GM23338 (cell line): ENCODE data around the gene ODAD2. TPM values are rescaled to one million over a fixed set of nuclear protein-coding genes. Genes with fewer than 3 reads are reported as not detected.

ENCODE experiments used
- ATAC-seq: fragments of 200-7000 bp; cut with Tn5 transposase; 3 replicates; pipeline ENCODE4 v1.9.1; 2020
- DNase-seq: peaks from one replicate; pipeline ENCODE4 v3.0.0-alpha.2; 2015; ENCODE audit warnings: low spot score
- H2AFZ ChIP-seq: fragments of 200-600 bp; sonication (generic); 2 replicates; pipeline ENCODE4 v1.8.0; 2016; ENCODE audit warnings: antibody characterized with exemption, mild to moderate bottlenecking, moderate library complexity
- H3F3A ChIP-seq: fragments of 200-600 bp; sonication (generic); replicated peaks from 2 replicates; pipeline ENCODE4 v1.8.0; 2017; ENCODE audit warnings: antibody characterized with exemption, mixed run types, low read depth
- H3K27ac ChIP-seq: fragments of 200-600 bp; sonication (generic); 2 replicates; pipeline ENCODE4 v1.6.1; 2016; ENCODE audit warnings: low read depth
- H3K27me3 ChIP-seq: fragments of 200-600 bp; sonication (generic); 2 replicates; pipeline ENCODE4 v1.8.0; 2016; ENCODE audit warnings: mild to moderate bottlenecking, mixed run types, moderate library complexity; ENCODE audit not compliant: insufficient read depth
- H3K36me3 ChIP-seq: fragments of 200-600 bp; sonication (generic); 2 replicates; pipeline ENCODE4 v1.8.0; 2016; ENCODE audit warnings: mild to moderate bottlenecking; ENCODE audit not compliant: insufficient read depth
- H3K4me1 ChIP-seq: fragments of 200-600 bp; sonication (generic); 2 replicates; pipeline ENCODE4 v1.8.0; 2016; ENCODE audit warnings: mild to moderate bottlenecking, moderate library complexity; ENCODE audit not compliant: insufficient read depth
- H3K4me2 ChIP-seq: fragments of 200-600 bp; sonication (generic); 2 replicates; pipeline ENCODE4 v1.7.1; 2017; ENCODE audit warnings: mixed run types
- H3K4me3 ChIP-seq: fragments of 200-600 bp; sonication (generic); 2 replicates; pipeline ENCODE4 v1.6.1; 2016; ENCODE audit warnings: mixed run types
- H3K79me2 ChIP-seq: fragments of 200-600 bp; sonication (generic); replicated peaks from 2 replicates; pipeline ENCODE4 v1.8.0; 2017; ENCODE audit warnings: mild to moderate bottlenecking; ENCODE audit not compliant: insufficient read depth
- H3K9me2 ChIP-seq: fragments of 200-600 bp; sonication (generic); 2 replicates; pipeline ENCODE4 v1.8.0; 2017; ENCODE audit not compliant: insufficient read depth
- H4K20me1 ChIP-seq: fragments of 200-600 bp; sonication (generic); replicated peaks from 2 replicates; pipeline ENCODE4 v1.8.0; 2017; ENCODE audit warnings: mild to moderate bottlenecking; ENCODE audit not compliant: insufficient read depth
- H3K27ac Mint-ChIP-seq: 2 replicates; pipeline ENCODE4 v1.8.0; 2020; ENCODE audit warnings: inconsistent platforms, mild to moderate bottlenecking, moderate library complexity, mixed read lengths
- H3K27me3 Mint-ChIP-seq: 3 replicates; pipeline ENCODE4 v1.8.0; 2022; ENCODE audit warnings: low read depth, mild to moderate bottlenecking, moderate library complexity, mixed read lengths, inconsistent platforms; ENCODE audit not compliant: insufficient read depth, poor library complexity
- H3K36me3 Mint-ChIP-seq: 3 replicates; pipeline ENCODE4 v1.8.0; 2021; ENCODE audit warnings: low read depth, mild to moderate bottlenecking, inconsistent platforms, moderate library complexity, mixed read lengths
- H3K4me1 Mint-ChIP-seq: 3 replicates; pipeline ENCODE4 v1.8.0; 2020; ENCODE audit warnings: mild to moderate bottlenecking, inconsistent platforms, mixed read lengths
- H3K4me3 Mint-ChIP-seq: 3 replicates; pipeline ENCODE4 v1.8.0; 2021; ENCODE audit warnings: moderate library complexity, mild to moderate bottlenecking, inconsistent platforms, mixed read lengths
- H3K9me3 Mint-ChIP-seq: 3 replicates; pipeline ENCODE4 v1.8.0; 2020; ENCODE audit warnings: moderate library complexity, mild to moderate bottlenecking, inconsistent platforms, mixed read lengths
- CREB1 ChIP-seq: fragments of 250-450 bp; sonication (Bioruptor Pico); IDR thresholded peaks from 2 replicates; pipeline ENCODE4 v1.5.0; 2020; ENCODE audit warnings: low read depth, mild to moderate bottlenecking, moderate library complexity
- EZH2 ChIP-seq: fragments of 200-600 bp; sonication (generic); IDR thresholded peaks from one replicate; pipeline ENCODE4 v1.8.0; 2017; ENCODE audit warnings: antibody characterized with exemption, mild to moderate bottlenecking, low read depth; ENCODE audit not compliant: unreplicated experiment
- EZH2phosphoT487 ChIP-seq: fragments of 200-600 bp; sonication (generic); IDR thresholded peaks from one replicate; pipeline ENCODE4 v1.8.1; 2018; ENCODE audit warnings: antibody characterized with exemption; ENCODE audit not compliant: unreplicated experiment
- NANOG ChIP-seq: IDR thresholded peaks from 2 replicates; pipeline ENCODE4 v1.6.1; 2016; ENCODE audit warnings: antibody characterized with exemption, borderline replicate concordance
- POLR2AphosphoS5 ChIP-seq: IDR thresholded peaks from 2 replicates; pipeline ENCODE4 v1.6.1; 2016; ENCODE audit warnings: antibody characterized with exemption, low read depth
- ZNF462 ChIP-seq: fragments of 250-450 bp; sonication (Bioruptor Pico); IDR thresholded peaks from 2 replicates; pipeline ENCODE4 v1.5.0; 2020; ENCODE audit warnings: mild to moderate bottlenecking, moderate library complexity
- polyA plus RNA-seq: library from polyadenylated mRNA; unstranded; fragments of >200 nt; fragmentation: Nextera tagmentation; extraction: Ambion mirVana; gene quantifications from 2 replicates; pipeline ENCODE4 v1.2.1, GENCODE V29; 2016
- total RNA-seq: library from RNA; depleted of rRNA; stranded (reverse); fragments of >200 nt; shearing (Covaris generic); gene quantifications from 2 replicates; pipeline ENCODE4 v1.2.3, GENCODE V29; 2014

The ODAD2 gene
- total and polyA plus RNA-seq, 2 experiments from 2014 or later: 2.1 to 3.4 TPM

DNA sequence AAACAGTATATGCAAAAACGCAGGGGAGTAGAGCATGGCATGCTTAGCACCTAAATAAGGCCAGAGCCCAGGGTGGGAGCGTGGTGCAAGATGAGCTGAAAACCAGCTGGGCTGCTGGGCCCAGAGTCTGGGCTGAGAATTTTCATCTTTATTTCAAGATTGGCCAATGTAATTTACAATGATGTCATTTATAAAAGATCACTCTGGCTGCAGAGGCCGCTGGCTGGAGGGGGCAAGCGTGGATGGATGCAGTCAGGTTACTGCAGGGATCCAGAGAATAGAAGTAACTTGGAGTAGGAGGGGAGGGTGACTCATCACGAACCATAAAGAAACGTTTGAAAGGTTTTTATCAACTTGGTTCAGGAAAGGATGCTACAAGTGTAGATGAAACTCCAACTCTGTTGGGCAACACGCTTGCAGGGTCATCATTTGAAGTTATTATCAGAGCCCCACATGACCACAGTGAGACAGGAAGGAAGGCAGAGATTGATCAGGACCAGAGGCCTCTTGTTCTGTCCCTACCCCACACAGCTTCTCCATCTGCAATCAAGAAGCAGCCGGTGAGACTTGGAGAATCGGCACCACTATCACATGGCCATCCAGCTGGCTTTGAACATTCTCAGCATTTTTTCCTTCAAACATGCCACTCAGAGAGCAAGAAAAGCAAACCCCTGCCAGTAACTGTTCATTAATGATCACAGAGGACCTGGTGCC, 49.2 kb downstream of the ODAD2 start:
- Mint-ChIP-seq H3K27ac (no peak overlapping the region), H3K27me3 (no peaks in the 10 kb centered on the region), H3K4me1 (peaks cover 10% of the 10 kb centered on the region), H3K36me3 (no peaks in the 10 kb centered on the region), H3K4me3 (no peak overlapping the region), H3K9me3 (no peaks in the 10 kb centered on the region)
- DNase-seq (peak; percentile 15), ATAC-seq (peak; percentile 35)
- H3K4me2 ChIP-seq: no peak overlapping the region
- H3K36me3 ChIP-seq: no peaks in the 10 kb centered on the region
- peak overlapping the region; percentile 70; the same call in 1 of the 2 replicates for H2AFZ ChIP-seq
- no peaks in the 10 kb centered on the region for H3K4me1 ChIP-seq
- H3F3A ChIP-seq: no peaks in the 10 kb centered on the region
- no peak overlapping the region for H3K4me3 ChIP-seq
- H3K27me3 ChIP-seq: no peaks in the 10 kb centered on the region
- H3K27ac ChIP-seq: no peak overlapping the region
- no peaks in the 10 kb centered on the region for H4K20me1 ChIP-seq
- H3K9me2 ChIP-seq: no peaks in the 10 kb centered on the region
- H3K79me2 ChIP-seq: no peaks in the 10 kb centered on the region
- TF ChIP-seq POLR2AphosphoS5 (no peak), CREB1 (no peak)

GRCh38 chr10:27948186-27948585, 50.7 kb downstream of the ODAD2 start:
- no peak for DNase-seq
- Mint-ChIP-seq H3K27ac (no peak overlapping the region), H3K4me1 (peaks cover 10% of the 10 kb centered on the region), H3K4me3 (no peak overlapping the region), H3K36me3 (no peaks in the 10 kb centered on the region), H3K27me3 (no peaks in the 10 kb centered on the region), H3K9me3 (no peaks in the 10 kb centered on the region)
- H3K9me2 ChIP-seq: no peaks in the 10 kb centered on the region
- H3F3A ChIP-seq: no peaks in the 10 kb centered on the region
- H2AFZ ChIP-seq: no peak overlapping the region
- no peaks in the 10 kb centered on the region for H3K27me3 ChIP-seq
- H3K4me3 ChIP-seq: no peak overlapping the region
- no peaks in the 10 kb centered on the region for H3K79me2 ChIP-seq
- H3K27ac ChIP-seq: no peak overlapping the region
- H4K20me1 ChIP-seq: no peaks in the 10 kb centered on the region
- H3K36me3 ChIP-seq: no peaks in the 10 kb centered on the region
- H3K4me1 ChIP-seq: no peaks in the 10 kb centered on the region
- no peak for TF ChIP-seq EZH2
- TF ChIP-seq EZH2phosphoT487: no peak
- no peak for TF ChIP-seq NANOG
- TF ChIP-seq ZNF462: no peak
- H3K4me2 ChIP-seq: no peak overlapping the region
- ATAC-seq: no peak
